GM19035 (cell line): Measurements from ENCODE around the gene ULK1.
A peak's percentile ranks its signal among the peaks of the same experiment; 100 is the strongest.
"Not testable (repeated sequence)": the region's sequence is repeated elsewhere in the genome, so short reads cannot be mapped to it uniquely, and the experiment has no call there.

Experiments used
- ATAC-seq: cut with Tn5 transposase; IDR thresholded peaks from one replicate; pipeline ENCODE4 v1.9.1; 2021; ENCODE audit not compliant: unreplicated experiment

ULK1 gene

DNA sequence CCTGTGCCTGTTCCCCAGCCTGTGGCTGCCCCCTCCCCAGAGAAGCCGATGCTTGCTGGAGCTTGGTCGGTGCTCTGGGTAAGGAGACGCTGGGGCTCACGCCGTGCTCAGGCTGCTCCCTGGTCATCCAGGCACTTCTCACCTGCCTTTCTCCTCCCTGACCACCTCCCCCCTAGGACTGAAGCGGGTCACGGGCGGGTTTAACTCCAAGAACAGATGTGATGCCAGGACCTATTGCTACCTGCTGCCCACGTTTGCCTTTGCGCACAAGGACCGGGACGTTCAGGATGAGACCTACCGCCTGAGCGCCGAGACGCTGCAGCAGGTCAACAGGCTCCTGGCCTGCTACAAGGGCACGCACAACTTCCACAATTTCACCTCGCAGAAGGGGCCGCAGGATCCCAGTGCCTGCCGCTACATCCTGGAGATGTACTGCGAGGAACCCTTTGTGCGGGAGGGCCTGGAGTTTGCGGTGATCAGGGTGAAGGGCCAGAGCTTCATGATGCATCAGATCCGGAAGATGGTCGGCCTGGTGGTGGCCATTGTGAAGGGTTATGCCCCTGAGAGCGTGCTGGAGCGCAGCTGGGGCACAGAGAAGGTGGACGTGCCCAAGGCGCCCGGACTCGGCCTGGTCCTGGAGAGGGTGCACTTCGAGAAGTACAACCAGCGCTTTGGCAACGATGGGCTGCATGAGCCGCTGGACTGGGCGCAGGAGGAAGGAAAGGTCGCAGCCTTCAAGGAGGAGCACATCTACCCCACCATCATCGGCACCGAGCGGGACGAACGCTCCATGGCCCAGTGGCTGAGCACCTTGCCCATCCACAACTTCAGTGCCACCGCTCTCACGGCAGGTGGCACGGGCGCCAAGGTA, 46.9 kb downstream of the ULK1 start:
- no peak for ATAC-seq

DNA sequence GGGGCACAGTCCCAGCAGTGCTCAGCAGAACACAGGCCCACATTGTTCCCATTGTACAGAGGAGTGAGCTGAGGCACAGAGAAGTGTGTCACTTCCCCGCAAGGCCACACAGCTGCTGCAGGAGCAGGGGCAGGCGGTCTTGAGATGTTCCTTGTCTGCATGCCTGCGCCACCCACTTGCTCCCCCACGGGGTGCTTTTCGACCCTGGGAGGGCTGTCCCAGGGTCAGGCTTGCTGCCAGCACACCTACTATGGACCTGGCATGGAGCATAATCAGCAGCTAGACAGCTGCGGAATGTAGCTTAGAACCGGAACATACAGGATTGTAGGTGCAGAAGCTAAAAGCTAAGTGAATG, 47.5 kb downstream of the ULK1 start:
- ATAC-seq, result no peak

DNA sequence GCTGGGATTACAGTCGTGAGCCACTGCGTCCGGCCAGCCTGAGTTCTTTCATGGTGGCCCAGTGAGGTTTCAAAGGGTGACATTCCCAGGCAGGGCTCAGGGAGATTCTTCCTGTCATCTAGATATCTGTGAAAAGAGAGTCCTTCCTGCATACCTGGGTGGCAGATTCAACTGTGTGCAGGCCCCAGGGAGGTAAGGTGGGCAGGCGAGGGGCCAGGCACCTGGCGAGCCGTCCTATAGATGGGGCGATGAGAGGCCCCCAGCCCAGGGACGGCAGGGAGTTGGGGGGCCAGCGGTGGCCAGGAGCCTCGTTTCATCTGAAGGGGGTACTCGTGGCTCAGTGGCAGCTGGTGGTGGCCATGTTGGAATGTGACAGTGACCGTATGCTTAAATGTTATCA, 48.2 kb downstream of the ULK1 start:
- ATAC-seq, result no peak

DNA sequence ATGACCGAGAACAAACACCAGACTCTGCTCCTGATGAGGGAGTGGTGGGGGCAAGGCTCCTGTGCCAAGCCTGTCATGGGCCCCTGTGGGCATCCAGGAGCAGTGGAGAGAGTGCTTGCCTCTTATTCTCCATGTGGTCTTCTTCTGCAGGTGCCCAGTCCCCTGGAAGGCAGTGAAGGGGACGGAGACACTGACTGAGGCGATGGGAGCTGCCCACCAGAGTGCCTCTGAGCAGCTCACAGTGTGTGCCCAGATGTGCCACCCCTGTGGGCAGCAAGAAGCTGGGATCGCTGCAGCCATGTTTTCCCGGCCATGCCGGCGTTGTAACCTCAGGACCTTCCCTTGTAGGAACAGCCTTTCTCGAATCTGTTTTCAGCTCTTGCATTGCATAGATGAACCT, 49.0 kb downstream of the ULK1 start:
- ATAC-seq, result no peak

DNA sequence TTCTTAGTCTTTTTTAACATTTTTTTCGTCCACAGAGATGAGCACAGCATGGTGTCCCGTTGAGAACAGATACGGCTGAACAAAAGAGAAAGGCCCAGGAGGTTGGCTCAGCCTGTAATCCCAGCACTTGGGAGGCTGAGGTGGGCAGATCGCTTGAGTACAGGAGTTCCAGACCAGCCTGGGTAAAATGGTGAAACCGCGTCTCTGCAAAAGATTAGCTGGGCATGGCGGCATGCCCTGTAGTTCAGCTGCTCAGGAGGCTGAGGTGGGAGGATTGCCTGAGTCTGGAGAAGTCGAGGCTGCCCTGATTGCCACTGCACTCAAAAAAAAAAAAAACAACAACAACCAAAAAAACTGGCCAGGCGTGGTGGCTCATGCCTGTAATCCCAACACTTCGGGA, 49.5 kb downstream of the ULK1 start:
- ATAC-seq, result no peak

DNA sequence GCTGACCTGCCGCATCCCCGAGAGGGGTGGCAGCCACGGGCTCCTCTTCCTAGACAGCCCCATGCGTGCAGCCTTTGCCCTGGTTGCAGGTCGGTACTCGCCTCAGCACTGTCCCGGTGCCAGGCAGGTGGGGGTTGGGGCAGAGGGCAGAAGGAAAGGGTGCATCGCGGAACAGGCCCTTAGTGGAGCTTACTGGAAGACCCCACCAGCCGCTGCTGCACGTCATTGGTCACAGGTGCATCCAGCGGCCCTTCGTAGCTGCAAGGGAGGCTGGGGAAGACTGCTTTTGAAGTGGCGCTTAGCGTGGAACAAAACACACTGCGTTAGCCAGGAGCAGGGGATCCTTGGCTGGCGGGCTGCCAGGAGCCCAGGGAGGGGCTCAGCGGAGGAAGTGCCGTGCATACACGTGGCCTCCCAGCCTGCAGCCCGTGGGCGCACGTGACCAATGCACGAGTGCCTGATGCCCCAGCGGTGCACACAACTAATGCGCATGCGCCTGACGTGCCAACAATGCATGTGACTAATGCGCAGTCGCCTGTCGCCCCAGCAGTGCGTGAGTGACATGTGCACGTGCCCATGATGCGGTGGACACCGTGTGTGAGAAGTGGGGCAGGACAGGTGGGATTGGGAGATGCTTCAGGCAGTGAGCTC, 50.3 kb downstream of the ULK1 start:
- no peak for ATAC-seq

DNA sequence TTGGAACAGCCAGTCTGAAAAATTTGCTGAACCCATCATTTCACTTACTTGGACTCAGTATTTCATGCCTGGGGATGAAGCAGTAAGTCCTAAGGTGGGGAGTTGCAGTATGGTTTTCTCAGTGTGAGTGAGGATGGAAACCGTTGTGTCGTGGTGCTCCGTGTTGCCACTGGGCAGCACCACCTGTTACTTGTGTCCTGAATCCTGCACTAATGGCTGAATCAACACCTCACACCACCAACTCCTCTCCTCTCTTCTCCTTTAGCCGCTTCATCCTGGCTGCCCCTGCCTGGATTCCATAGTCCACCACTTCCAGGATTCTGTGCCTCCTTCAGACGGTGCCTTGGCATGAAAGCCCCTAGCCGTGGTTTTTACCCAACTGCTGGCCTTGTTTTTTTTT, 52.3 kb downstream of the ULK1 start:
- ATAC-seq, result no peak

DNA sequence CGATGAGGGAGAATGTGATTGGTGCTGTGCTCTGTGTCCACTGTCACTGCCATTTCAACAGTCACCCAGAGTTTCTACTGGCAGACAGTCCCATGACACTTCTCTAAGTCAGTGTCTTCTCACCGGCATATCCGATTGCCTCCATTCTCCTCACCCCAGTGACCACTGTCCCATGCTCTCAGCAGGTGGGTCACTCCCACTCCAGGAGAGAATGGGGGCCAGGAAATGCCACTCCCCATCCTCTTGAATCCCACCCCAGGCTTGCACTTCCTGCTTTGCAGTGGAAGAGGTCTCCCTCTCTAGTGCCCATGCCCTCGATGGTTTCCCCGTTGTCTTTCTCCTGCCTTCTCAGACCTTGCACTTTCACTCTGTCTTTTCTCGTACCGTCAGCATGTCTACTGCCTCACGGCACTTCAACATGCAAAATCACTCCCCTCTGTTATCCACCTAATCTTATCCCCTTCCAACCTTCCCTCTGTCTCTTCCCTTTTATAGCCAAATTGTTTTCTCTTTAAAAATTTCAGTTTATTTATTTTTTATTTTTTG, 53.1 kb downstream of the ULK1 start:
- no peak for ATAC-seq

DNA sequence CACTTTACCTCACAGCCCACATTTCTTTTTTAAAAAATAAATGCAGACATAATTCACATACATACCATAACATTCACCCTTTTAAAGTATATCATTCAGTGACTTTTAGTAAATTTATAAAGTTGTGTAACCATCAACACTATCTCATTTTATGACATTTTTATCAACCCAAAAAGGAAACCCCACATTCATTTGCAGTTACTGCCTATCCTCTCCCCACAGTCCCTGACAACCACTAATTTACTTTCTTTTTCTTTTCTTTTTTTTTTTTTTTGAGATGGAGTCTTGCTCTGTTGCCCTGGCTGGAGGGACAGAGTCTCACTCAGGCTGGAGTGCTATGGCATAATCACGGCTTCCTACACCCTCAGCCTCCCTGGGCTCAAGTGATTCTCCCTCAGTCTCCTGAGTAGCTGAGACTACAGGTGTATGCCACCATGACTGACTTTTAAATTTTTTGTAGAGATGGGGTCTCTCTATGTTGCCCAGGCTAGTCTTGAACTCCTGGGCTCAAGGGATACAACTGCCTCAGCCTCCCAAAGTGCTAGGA, 53.8 kb downstream of the ULK1 start:
- ATAC-seq, result no peak

DNA sequence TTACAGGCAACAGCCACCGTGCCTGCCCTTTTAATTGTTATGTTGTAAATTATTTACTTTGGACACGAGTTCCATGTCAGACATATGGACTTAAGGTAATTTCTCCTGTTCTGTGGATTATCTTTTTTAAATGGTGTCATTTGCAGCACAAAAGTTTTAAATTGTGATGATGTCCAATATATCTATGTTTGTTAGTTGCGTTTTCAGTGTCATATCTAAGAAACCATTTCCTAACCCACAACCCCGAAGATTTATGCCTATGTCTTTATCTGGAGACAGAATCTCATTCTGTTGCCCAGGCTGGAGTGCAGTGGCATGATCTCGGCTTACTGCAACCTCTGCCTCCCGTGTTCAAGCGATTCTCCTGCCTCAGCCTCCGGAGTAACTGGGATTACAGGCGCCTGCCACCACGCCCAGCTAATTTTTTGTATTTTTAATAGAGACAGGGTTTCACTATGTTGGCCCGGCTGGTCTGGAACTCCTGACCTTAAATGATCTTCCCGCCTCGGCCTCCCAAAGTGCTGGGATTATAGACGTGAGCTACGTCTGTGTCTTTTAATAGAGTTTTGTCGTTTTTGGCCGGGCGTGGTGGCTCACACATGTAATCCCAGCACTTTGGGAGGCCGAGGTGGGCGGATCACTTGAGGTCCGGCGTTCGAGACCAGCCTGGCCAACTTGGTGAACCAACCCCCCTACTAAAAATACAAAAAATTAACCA, 54.5 kb downstream of the ULK1 start:
- ATAC-seq, result not testable (repeated sequence)

DNA sequence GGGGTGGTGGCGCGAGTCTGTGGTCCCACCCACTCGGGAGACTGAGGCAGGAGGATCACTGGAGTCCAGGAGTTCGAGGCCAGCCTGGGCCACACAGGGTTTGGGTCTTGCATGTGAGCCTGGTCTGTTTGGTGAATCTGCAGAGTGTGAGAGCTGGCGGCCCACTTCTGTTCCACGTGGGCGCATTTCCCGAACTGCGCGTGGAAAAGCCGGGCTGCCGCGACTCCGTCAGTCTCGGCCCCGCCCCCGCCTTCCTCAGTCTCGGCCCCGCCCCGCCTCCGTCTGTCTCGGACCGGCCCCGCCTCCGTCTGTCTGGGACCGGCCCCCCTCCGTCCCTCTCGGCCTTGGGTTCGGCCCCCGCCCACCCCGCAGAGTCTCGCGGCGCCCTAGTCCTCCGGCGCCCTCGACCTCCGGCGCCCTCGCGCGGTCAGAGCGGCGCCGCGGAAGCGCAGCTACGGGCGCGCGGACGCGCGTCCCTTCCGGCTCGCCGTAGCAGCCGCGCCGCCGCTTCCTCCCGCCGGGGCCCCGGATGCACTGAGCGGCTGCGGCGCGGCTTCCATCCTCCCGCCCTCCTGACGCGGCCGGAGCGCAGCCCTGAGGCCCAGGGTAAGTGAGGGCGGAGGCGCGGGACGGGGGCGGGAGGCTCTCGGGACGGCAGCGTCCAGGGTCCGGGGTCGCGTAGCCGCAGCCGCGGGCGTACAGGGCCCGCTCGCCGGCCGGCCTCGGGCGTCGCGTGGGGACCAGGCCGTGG, 55.2 kb downstream of the ULK1 start, which contains the start of gene EP400:
Gene EP400, plus strand, starts transcription at position 512 of the 751 bp plus-strand sequence. CDS start 10,678 bp downstream, outside the sequence.
- peak; percentile 88 for ATAC-seq

DNA sequence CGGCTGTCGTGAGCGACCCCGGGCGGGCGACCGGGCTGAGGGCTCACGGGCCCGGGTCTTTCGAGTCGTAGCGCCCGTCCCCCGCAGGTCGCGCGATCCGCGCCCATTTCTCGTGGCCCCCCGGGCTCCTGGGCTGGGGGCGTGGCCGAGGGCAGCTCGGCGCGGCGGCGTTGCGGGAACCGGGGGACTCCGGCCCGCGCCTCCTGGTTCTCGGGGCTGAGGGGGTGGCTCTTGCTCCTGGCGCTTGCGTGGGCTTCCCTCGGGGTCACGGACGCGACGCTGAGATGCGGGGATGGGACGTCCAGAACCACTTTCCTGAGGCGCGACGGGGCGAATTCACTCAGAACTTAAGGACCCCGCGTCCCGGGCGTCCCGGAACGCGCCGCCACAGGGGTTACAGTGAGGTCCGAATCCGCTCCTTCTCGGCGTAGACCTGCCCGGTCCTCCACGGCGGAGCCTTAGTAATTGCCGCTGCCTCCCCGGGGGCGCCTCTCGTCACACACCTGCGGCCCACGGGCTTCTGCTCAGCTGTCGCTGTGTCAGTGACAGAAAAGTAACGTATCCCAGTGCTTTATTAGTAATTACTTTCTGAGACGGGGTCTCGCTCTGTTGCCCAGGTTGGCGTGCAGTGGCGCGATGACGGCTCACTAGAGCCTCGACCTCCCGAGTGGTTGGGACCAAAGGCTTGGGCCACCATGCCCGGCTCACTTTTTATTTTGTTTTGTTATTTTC, 55.9 kb downstream of the ULK1 start:
- ATAC-seq, result peak; percentile 42

DNA sequence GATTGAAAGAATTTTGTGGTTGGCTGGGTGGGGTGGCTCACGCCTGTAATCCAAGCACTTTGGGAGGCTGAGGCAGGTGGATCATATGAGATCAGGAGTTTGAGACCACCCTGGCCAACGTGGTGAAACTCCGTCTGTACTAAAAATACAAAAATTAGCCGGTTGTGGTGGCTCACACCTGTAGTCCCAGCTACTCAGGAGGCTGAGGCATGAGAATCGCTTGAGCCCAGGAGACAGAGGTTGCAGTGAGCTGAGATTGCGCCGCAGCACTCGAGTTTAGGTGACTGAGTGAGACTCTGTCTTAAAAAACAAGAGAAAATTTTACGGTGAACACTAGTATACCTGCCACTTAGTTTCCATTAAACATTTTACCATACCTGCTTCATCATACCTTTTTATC, 59.4 kb downstream of the ULK1 start:
- not testable (repeated sequence) for ATAC-seq

DNA sequence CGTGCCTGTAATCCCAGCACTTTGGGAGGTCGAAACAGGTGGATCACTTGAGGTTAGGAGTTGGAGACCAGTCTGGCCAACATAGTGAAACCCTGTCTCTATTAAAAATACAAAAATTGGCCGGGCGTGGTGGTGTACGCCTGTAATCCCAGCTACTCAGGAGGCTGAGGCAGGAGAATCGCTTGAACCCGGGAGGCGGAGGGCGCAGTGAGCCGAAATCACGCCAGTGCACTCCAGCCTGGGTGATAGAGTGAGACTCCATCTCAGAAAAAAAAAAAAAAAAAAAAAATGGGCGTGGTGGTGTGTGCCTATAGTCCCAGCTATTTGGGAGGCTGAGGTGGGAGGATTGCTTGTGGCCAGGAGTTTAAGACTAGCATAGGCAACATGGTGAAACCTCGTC, 60.0 kb downstream of the ULK1 start:
- ATAC-seq, result not testable (repeated sequence)

DNA sequence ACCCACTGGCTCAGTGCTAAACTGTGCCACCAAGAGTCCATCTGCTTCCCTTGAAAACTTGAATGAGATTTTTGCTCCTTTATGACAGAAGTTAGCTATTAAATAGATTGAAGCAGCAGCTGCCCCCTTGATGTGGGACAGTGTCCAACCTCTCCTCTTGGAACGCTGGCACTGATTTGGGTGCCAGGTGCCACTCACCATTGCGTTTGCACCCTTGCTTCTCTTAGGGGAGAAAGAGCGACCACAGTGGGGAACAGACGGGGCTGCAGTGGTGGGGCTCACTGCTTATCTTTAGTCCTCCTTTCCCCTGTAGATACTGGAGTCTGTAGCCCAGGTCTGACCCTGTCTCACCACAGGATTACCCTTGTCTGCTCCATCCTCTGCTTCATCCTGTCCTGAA, 64.7 kb downstream of the ULK1 start:
- no peak for ATAC-seq

DNA sequence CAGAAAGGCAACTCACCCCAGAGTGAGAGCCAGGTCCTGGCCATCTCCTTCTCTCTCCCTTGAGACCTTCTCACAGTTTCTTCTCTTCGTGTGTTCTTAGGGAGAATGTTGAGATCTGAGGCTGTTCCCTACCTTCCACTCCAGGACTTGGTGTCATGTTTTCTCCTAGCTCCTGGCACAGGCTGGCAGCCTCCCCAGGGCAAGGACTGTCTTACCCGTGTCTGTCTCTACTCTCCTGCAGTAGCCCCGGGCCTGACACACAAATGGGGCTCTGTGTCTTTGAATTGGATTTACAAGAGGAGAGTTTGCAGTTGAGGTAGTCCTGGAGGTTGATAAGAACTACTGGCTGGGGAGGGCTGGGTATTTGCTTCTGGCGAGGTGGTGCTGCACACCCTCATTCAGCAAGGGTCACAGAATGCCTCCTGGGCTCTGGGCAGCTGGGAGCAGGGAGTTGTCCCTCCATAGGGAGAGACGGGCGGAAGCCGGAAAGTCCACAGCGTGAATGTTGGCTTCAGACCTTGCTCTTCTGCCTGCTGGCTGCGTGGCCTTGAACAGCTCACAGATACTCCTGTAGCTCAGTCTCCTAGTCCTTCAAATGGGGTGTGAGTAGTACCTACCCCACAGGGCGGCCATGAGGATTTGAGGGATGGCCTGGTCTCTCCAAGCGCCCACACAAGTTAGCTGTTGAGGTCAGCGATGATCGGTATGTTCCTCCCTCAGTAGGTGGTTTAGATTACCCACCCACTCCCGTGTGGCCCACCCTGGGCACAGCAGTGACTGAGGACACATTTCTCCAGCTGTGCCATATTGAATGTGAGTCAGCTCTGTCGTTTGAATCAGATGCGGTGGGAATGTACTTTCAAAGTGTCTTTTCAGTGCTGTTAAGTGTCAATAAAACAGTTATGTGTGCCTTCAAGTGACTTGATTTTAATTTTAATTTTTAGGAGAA, 65.5 kb downstream of the ULK1 start:
- ATAC-seq, result no peak

DNA sequence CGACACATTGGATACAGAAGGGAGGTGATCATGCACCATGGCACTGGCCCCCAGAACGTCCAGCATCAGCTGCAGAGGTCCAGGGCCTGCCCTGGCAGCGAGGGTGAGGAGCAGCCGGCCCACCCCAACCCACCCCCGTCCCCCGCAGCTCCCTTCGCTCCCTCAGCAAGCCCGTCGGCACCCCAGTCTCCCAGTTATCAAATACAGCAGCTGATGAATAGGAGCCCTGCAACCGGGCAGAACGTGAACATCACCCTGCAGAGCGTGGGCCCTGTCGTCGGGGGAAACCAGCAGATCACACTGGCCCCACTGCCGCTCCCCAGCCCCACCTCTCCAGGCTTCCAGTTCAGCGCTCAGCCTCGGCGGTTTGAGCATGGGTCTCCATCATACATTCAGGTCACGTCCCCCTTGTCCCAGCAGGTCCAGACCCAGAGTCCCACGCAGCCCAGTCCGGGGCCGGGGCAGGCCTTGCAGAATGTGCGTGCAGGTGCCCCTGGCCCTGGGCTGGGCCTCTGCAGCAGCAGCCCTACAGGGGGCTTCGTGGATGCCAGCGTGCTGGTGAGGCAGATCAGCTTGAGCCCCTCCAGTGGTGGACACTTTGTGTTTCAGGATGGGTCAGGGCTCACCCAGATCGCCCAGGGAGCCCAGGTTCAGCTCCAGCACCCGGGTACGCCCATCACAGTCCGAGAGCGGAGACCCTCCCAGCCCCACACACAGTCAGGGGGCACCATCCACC, 66.3 kb downstream of the ULK1 start:
- not testable (repeated sequence) for ATAC-seq

DNA sequence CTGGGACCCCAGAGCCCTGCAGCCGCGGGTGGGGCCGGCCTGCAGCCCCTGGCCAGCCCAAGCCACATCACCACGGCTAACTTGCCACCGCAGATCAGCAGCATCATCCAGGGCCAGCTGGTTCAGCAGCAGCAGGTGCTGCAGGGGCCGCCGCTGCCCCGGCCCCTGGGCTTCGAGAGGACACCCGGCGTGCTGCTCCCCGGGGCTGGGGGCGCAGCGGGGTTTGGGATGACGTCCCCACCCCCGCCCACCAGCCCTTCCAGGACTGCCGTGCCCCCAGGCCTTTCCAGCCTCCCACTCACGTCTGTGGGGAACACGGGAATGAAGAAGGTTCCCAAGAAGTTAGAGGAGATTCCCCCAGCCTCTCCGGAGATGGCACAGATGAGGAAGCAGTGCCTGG, 66.9 kb downstream of the ULK1 start:
- not testable (repeated sequence) for ATAC-seq
